ENCODE measurements around the gene PARN. TPM values are rescaled to one million over a fixed set of nuclear protein-coding genes. Genes with fewer than 3 reads are reported as not detected.

The PARN gene
- total RNA-seq, 4 donors from 2014 or later, result 11.4 to 26.9 (median 20.7) TPM

DNA sequence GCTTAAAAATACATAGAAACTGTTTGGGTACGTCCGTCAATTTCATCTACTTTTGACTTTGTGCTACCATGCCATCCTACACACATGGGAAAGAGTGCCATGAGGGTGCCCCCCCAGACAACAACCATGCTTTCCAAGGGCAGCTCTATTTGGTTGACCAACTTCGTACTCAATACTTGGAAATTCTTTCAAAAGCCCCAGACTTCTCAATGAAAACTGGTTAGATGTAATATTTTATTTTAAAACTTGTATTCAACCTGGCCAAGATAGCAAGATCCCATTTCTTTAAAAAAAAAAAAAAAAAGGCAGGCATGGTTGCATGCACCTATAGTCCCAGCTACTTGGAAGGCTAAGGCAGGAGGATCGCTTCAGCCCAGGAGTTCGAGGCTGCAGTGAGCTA is 98.4 kb downstream of the PARN start:
- Histone ChIP-seq H3K9me3 (no peaks in the 10 kb centered on the region), H3K27me3 (no peaks in the 10 kb centered on the region), H3K36me3 (peaks cover 0 to 8% (median 0%) of the 10 kb centered on the region in 3 donors), H3K4me1 (peaks cover 8 to 31% (median 23%) of the 10 kb centered on the region in 3 donors), H3K27ac (no peak overlapping the region), H3K4me3 (no peak overlapping the region)
- intact Hi-C loops (cut with DNase I), result loop anchor here (5.0 kb wide), 1 partner anchor 284 kb away; no protein-coding TSS in a partner anchor
- no peak for TF ChIP-seq POLR2A (IDR thresholded peaks at IDR 0.05)
- DNase-seq, result no peak
- WGBS, 2 donors, result 99% methylated on average over 5 of the region's 5 CpGs

DNA sequence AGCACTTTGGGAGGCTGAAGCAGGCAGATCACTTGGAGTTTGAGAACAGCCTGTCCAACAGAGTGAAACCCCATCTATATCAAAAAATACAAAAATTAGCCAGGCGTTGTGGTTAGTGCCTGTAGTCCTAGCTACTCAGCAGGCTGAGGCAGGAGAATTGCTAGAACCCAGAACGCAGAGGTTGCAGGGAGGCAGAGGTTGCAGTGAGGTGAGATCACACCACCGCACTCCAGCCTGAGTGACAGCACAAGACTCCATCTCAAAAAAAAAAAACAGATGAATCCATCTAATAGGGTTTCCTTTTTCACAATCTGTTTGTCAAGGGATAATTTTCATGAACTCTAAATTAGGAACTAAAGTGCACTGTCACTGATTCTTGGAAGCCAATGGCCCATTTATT is 99.0 kb downstream of the PARN start:
- H3K9me3 ChIP-seq, result no peaks in the 10 kb centered on the region
- H3K27ac ChIP-seq, result no peak overlapping the region
- intact Hi-C loops (cut with DNase I), result loop anchor here (5.0 kb wide), 1 partner anchor 284 kb away; no protein-coding TSS in a partner anchor
- no peak overlapping the region for H3K4me3 ChIP-seq
- H3K36me3 ChIP-seq, result peaks cover 0 to 8% (median 0%) of the 10 kb centered on the region in 3 donors
- no peak for DNase-seq
- TF ChIP-seq POLR2A (IDR thresholded peaks at IDR 0.05), result no peak
- TF ChIP-seq, protein P1, sequence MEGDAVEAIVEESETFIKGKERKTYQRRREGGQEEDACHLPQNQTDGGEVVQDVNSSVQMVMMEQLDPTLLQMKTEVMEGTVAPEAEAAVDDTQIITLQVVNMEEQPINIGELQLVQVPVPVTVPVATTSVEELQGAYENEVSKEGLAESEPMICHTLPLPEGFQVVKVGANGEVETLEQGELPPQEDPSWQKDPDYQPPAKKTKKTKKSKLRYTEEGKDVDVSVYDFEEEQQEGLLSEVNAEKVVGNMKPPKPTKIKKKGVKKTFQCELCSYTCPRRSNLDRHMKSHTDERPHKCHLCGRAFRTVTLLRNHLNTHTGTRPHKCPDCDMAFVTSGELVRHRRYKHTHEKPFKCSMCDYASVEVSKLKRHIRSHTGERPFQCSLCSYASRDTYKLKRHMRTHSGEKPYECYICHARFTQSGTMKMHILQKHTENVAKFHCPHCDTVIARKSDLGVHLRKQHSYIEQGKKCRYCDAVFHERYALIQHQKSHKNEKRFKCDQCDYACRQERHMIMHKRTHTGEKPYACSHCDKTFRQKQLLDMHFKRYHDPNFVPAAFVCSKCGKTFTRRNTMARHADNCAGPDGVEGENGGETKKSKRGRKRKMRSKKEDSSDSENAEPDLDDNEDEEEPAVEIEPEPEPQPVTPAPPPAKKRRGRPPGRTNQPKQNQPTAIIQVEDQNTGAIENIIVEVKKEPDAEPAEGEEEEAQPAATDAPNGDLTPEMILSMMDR (IDR thresholded peaks at IDR 0.05), result no peak
- WGBS, 2 donors, result 86 to 95% methylated on average over 3 of the region's 3 CpGs
- no peaks in the 10 kb centered on the region for H3K27me3 ChIP-seq
- H3K4me1 ChIP-seq, result peaks cover 8 to 34% (median 23%) of the 10 kb centered on the region in 3 donors

DNA sequence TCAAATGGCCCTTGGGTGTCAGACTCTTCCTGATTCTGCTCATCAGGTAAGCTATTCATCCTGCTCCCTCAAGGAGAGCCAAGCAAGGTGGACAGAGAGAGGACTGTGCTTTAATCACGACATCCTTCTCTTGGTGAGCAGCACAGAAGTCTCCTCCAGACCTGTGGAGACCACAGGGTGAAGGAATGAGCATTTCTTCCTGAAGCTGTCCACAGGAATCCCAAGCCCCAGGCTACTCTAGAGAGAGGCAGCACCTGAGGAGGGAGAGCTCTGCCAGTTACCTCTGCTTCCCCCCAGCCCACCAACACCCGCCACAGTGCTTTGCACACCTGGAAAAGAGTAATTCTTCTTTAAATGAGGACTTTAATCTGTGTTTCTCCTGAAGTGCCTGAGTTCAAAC is 100.0 kb downstream of the PARN start:
- Histone ChIP-seq H3K27me3 (no peaks in the 10 kb centered on the region), H3K4me3 (no peak overlapping the region), H3K4me1 (peaks cover 8 to 34% (median 23%) of the 10 kb centered on the region in 3 donors), H3K36me3 (peaks cover 0 to 8% (median 0%) of the 10 kb centered on the region in 3 donors), H3K27ac (no peak overlapping the region), H3K9me3 (no peaks in the 10 kb centered on the region)
- 90 to 100% methylated on average over 1 to 2 of the region's 2 CpGs for WGBS, 2 donors
- TF ChIP-seq POLR2A (IDR thresholded peaks at IDR 0.05), result no peak
- TF ChIP-seq, protein P1 (IDR thresholded peaks at IDR 0.05), result no peak
- intact Hi-C loops (cut with DNase I), result loop anchor here (5.0 kb wide), 1 partner anchor 283 kb away; no protein-coding TSS in a partner anchor
- DNase-seq, result no peak

DNA sequence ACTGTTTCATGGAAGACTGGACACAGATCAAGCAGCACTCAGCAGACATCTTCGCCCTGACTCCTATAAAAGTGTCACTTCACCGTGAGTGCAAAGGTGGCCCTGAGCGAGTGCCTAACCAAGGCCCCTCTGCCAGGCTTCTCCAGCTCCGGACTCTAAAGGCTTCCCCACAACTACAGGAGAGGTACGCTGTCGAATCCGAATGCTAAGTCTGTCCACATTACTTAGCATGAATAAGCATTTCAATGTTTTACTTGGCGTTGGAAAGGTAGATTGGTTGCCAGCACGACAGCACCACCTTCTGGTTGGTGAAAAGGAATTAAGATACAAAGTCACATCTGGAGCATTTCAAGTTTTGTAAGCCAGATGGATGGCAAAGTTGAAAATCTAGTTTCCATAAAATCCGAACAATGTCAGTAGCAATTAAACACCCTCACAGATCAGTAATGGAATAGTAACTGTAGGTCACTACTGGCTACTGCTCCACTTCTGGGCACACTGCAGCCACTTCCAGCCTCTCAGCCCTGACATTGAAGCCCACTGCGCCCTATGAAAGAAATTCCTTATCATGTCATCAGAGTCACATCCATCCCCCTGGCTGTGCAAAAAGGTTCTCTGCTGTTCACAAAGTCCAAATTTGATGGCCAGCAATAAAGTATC is 100.9 kb downstream of the PARN start:
- TF ChIP-seq, protein P1 (IDR thresholded peaks at IDR 0.05), result peak in 5 of 6 experiments; percentile 73 to 88 (median 84)
- no peak for TF ChIP-seq POLR2A (IDR thresholded peaks at IDR 0.05)
- no peaks in the 10 kb centered on the region for H3K9me3 ChIP-seq
- H3K27ac ChIP-seq, result peak overlapping the region in 2 of 4 donors; percentile 49 to 51
- no peaks in the 10 kb centered on the region for H3K27me3 ChIP-seq
- no peak for DNase-seq
- intact Hi-C loops (cut with DNase I), result loop anchor here (5.0 kb wide), 1 partner anchor 227 kb away; no protein-coding TSS in a partner anchor
- 26% methylated on average over 9 to 11 of the region's 11 CpGs for WGBS, 2 donors
- peak overlapping the region in 2 of 4 donors; percentile 13 to 53 for H3K4me3 ChIP-seq
- H3K4me1 ChIP-seq, result peaks cover 8 to 34% (median 23%) of the 10 kb centered on the region in 3 donors
- H3K36me3 ChIP-seq, result peaks cover 0 to 8% (median 0%) of the 10 kb centered on the region in 3 donors

DNA sequence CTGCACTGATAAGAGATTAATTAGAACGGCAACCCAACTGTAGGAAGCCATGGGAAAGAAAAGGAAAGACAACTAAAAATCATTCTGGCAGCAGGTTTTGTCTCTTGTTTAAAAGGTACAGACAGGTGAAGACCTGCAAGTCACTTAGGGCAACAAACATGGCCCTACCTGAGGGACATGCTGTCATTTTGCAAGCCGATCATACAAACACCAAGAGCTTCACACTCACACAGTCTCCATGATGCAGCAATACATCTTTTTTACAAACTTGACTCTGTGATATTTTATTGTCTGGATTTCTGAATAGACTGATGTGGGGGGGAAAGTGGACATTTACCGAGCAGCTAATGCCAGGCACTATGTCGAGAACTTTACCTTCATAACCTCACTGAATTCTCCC is 101.8 kb downstream of the PARN start:
- Histone ChIP-seq H3K4me1 (peaks cover 8 to 34% (median 23%) of the 10 kb centered on the region in 3 donors), H3K36me3 (peaks cover 0 to 8% (median 0%) of the 10 kb centered on the region in 3 donors), H3K27ac (peak overlapping the region in 3 of 4 donors; percentile 29 to 51 (median 49)), H3K9me3 (no peaks in the 10 kb centered on the region), H3K27me3 (no peaks in the 10 kb centered on the region), H3K4me3 (no peak overlapping the region)
- TF ChIP-seq POLR2A (IDR thresholded peaks at IDR 0.05), result no peak
- TF ChIP-seq, protein P1 (IDR thresholded peaks at IDR 0.05), result no peak
- WGBS, 2 donors, result 79 to 94% methylated on average over 4 of the region's 4 CpGs
- DNase-seq, result no peak
- intact Hi-C loops (cut with DNase I), result loop anchor here (5.0 kb wide), 1 partner anchor 226 kb away; no protein-coding TSS in a partner anchor
